ENCODE data around the gene UNC13D.

UNC13D gene

GRCh38 chr17:75843577-75844529 is at the start of gene UNC13D:
Gene UNC13D, minus strand, starts transcription at chr17:75844404. Its CDS starts 67 bp downstream, at chr17:75844337.
- H3K27ac ChIP-seq, result peak within 1 kb of the TSS; percentile 37

GRCh38 chr17:75893305-75894048 is 49.3 kb upstream of the UNC13D start:
- TF ChIP-seq ZFX (IDR thresholded peaks at IDR 0.05) (no peak), CTCF (conservative IDR thresholded peaks at IDR 0.05) (no peak)
- H3K27ac ChIP-seq, result no peak overlapping the region

More at GRCh38 chr17:75843577-75844529, at the start of gene UNC13D:
- TF ChIP-seq ZFX (IDR thresholded peaks at IDR 0.05), result no peak
- TF ChIP-seq CTCF (conservative IDR thresholded peaks at IDR 0.05), result no peak

GRCh38 chr17:75892556-75893224 is 48.5 kb upstream of the UNC13D start:
- H3K27ac ChIP-seq, result no peak overlapping the region
- TF ChIP-seq ZFX (IDR thresholded peaks at IDR 0.05) (no peak), CTCF (conservative IDR thresholded peaks at IDR 0.05) (no peak)

GRCh38 chr17:75891605-75892555 is 47.7 kb upstream of the UNC13D start:
- TF ChIP-seq ZFX (IDR thresholded peaks at IDR 0.05), result no peak
- TF ChIP-seq CTCF (conservative IDR thresholded peaks at IDR 0.05), result no peak
- H3K27ac ChIP-seq, result no peak overlapping the region

- H3K27ac ChIP-seq, result no peak overlapping the region
- TF ChIP-seq CTCF (conservative IDR thresholded peaks at IDR 0.05), result no peak
- TF ChIP-seq ZFX (IDR thresholded peaks at IDR 0.05), result no peak
These were observed 46.9 kb upstream of the UNC13D start for GRCh38 chr17:75891022-75891604.

GRCh38 chr17:75889454-75889853 is 45.2 kb upstream of the UNC13D start:
- H3K27ac ChIP-seq, result no peak overlapping the region
- TF ChIP-seq ZFX (IDR thresholded peaks at IDR 0.05) (no peak), CTCF (conservative IDR thresholded peaks at IDR 0.05) (no peak)

Measured in C4-2B (cell line).